Neural cell (in vitro differentiated cells): ENCODE results near the gene DSCAML1.

Experiments
- CTCF ChIP-seq: fragments of 450-650 bp; IDR thresholded peaks from 2 replicates; pipeline ENCODE4 v1.5.1; 2014; ENCODE audit warnings: antibody characterized with exemption, mild to moderate bottlenecking, moderate library complexity; ENCODE audit not compliant: poor library complexity, severe bottlenecking
- EP300 ChIP-seq: fragments of 450-650 bp; conservative IDR thresholded peaks from 2 replicates; pipeline ENCODE4 v1.6.1; 2014; ENCODE audit warnings: antibody characterized with exemption, mild to moderate bottlenecking, moderate library complexity; ENCODE audit not compliant: poor library complexity, severe bottlenecking
- EZH2 ChIP-seq: fragments of 200-600, 300-800 bp; shearing (Covaris generic), sonication (generic); IDR thresholded peaks from 2 replicates; pipeline ENCODE4 v1.6.1; 2014; ENCODE audit warnings: antibody characterized with exemption, low read length, borderline replicate concordance, mild to moderate bottlenecking; ENCODE audit not compliant: insufficient read depth, poor library complexity, severe bottlenecking
- POLR2AphosphoS5 ChIP-seq: IDR thresholded peaks from 2 replicates; pipeline ENCODE4 v1.6.1; 2012
- RAD21 ChIP-seq: fragments of 450-650 bp; conservative IDR thresholded peaks from 2 replicates; pipeline ENCODE4 v1.6.1; 2014; ENCODE audit warnings: antibody characterized with exemption, mild to moderate bottlenecking, moderate library complexity
- REST ChIP-seq: IDR thresholded peaks from 2 replicates; pipeline ENCODE4 v1.6.1; 2012; ENCODE audit warnings: borderline replicate concordance
- TAF1 ChIP-seq: IDR thresholded peaks from 2 replicates; pipeline ENCODE4 v1.6.1; 2012; ENCODE audit warnings: low read depth

- TF ChIP-seq RAD21 (no peak), EZH2 (no peak), EP300 (no peak), POLR2AphosphoS5 (no peak), CTCF (no peak), TAF1 (no peak), REST (no peak)
Observed at GRCh38 chr11:117390743-117391142, 406.3 kb downstream of the DSCAML1 start.
